Ishikawa (cell line): ENCODE data around the gene LCNL1.

Experiments
- CEBPB ChIP-seq: IDR thresholded peaks from 2 replicates; pipeline ENCODE4 v1.6.1; 2012
- CREB1 ChIP-seq: IDR thresholded peaks from 2 replicates; pipeline ENCODE4 v1.6.1; 2012; ENCODE audit warnings: low read depth
- EGR1 ChIP-seq: IDR thresholded peaks from 2 replicates; pipeline ENCODE4 v1.6.1; 2012
- EP300 ChIP-seq: IDR thresholded peaks from 2 replicates; pipeline ENCODE4 v1.6.1; 2012; ENCODE audit warnings: borderline replicate concordance
- FOXM1 ChIP-seq: IDR thresholded peaks from 2 replicates; pipeline ENCODE4 v1.6.1; 2012; ENCODE audit warnings: low read depth, borderline replicate concordance
- MAX ChIP-seq: IDR thresholded peaks from 2 replicates; pipeline ENCODE4 v1.6.1; 2012
- NFIC ChIP-seq: IDR thresholded peaks from 2 replicates; pipeline ENCODE4 v1.6.1; 2012
- RAD21 ChIP-seq: IDR thresholded peaks from 2 replicates; pipeline ENCODE4 v1.6.1; 2012; ENCODE audit warnings: low read depth
- REST ChIP-seq: IDR thresholded peaks from 2 replicates; pipeline ENCODE4 v1.6.1; 2012; ENCODE audit warnings: low read depth, mild to moderate bottlenecking
- TAF1 ChIP-seq: IDR thresholded peaks from 2 replicates; pipeline ENCODE4 v1.6.1; 2012; ENCODE audit warnings: low read depth, mild to moderate bottlenecking
- TCF12 ChIP-seq: IDR thresholded peaks from 2 replicates; pipeline ENCODE4 v1.6.1; 2012; ENCODE audit warnings: low read depth
- TEAD4 ChIP-seq: IDR thresholded peaks from 2 replicates; pipeline ENCODE4 v1.6.1; 2012
- USF1 ChIP-seq: IDR thresholded peaks from 2 replicates; pipeline ENCODE4 v1.6.1; 2012
- YY1 ChIP-seq: IDR thresholded peaks from 2 replicates; pipeline ENCODE4 v1.6.1; 2012; ENCODE audit warnings: low read depth
- ZBTB7A ChIP-seq: IDR thresholded peaks from 2 replicates; pipeline ENCODE4 v1.6.1; 2012; ENCODE audit warnings: low read depth

LCNL1 gene

GRCh38 chr9:137030538-137031527, 48.0 kb downstream of the LCNL1 start:
- TF ChIP-seq TCF12 (no peak), REST (no peak), TAF1 (no peak), MAX (no peak), USF1 (no peak), CREB1 (no peak), TEAD4 (no peak), YY1 (no peak), EGR1 (no peak), NFIC (no peak), RAD21 (no peak), ZBTB7A (no peak), FOXM1 (no peak), EP300 (no peak), CEBPB (no peak)

GRCh38 chr9:137031904-137032640, 49.3 kb downstream of the LCNL1 start, which contains the start of gene FUT7:
FUT7 (minus strand) TSS chr9:137032088; CDS start chr9:137031991, 97 bp downstream.
- TF ChIP-seq TEAD4, result no peak
- TF ChIP-seq YY1, result no peak
- no peak for TF ChIP-seq FOXM1
- no peak for TF ChIP-seq NFIC
- TF ChIP-seq TAF1, result no peak
- no peak for TF ChIP-seq CEBPB
- no peak for TF ChIP-seq EP300
- TF ChIP-seq EGR1, result no peak
- no peak for TF ChIP-seq USF1
- no peak for TF ChIP-seq REST
- no peak for TF ChIP-seq RAD21
- TF ChIP-seq MAX, result no peak
- TF ChIP-seq TCF12, result no peak
- TF ChIP-seq CREB1, result no peak
- TF ChIP-seq ZBTB7A, result no peak

- TF ChIP-seq ZBTB7A (no peak), TCF12 (no peak), CEBPB (no peak), CREB1 (no peak), RAD21 (no peak), EP300 (no peak), YY1 (no peak), EGR1 (no peak), MAX (no peak)
These were observed 50.1 kb downstream of the LCNL1 start for GRCh38 chr9:137032858-137033257.

GRCh38 chr9:137034039-137034708, 51.4 kb downstream of the LCNL1 start:
- no peak for TF ChIP-seq CREB1
- TF ChIP-seq ZBTB7A, result 0 out of 2 replicates have a peak, but pooled peaks have one; percentile 14
- TF ChIP-seq EP300, result no peak
